ENCODE data around the gene SLC4A7.

DNA sequence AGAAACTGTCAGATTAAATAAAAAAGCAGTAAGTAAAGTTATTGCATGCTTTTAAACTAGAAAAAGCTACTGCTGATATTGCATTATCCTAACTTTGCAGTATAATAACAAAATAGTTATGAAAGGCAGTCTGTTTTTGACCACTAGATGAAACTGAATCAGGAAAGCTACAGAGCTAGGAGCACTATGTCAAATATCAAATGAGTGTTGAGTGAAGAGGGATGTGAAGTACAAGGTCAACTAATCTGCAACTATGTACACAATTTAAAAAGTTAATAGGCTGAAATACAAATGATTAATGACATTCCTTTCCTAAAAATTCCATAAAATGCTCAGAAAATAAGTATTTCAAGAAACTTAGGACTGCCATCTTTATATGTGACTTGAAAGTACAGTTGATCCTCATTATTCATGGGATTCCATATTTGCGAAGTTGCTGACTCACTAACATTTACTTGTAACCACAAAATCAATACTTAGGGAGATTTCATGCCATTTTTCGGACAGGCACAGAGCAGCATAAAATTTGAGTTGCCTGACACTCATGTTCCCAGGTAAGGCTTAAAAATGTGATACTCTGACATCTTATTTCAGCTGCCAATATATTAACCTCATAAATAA, 34.5 kb downstream of the SLC4A7 start:
- TF ChIP-seq, protein P1, sequence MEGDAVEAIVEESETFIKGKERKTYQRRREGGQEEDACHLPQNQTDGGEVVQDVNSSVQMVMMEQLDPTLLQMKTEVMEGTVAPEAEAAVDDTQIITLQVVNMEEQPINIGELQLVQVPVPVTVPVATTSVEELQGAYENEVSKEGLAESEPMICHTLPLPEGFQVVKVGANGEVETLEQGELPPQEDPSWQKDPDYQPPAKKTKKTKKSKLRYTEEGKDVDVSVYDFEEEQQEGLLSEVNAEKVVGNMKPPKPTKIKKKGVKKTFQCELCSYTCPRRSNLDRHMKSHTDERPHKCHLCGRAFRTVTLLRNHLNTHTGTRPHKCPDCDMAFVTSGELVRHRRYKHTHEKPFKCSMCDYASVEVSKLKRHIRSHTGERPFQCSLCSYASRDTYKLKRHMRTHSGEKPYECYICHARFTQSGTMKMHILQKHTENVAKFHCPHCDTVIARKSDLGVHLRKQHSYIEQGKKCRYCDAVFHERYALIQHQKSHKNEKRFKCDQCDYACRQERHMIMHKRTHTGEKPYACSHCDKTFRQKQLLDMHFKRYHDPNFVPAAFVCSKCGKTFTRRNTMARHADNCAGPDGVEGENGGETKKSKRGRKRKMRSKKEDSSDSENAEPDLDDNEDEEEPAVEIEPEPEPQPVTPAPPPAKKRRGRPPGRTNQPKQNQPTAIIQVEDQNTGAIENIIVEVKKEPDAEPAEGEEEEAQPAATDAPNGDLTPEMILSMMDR (IDR thresholded peaks at IDR 0.05 in 4 of 5, conservative IDR thresholded peaks at IDR 0.05 in 1 of 5), result no peak
- no peak for TF ChIP-seq POLR2A (IDR thresholded peaks at IDR 0.05)

All from gastrocnemius medialis (tissue), 4 donors.